ENCODE data around the gene RIC1.

GRCh38 chr9:5825223-5825622, 196.3 kb downstream of the RIC1 start:
- no peak for TF ChIP-seq CTCF (IDR thresholded peaks at IDR 0.05)
- no peak for TF ChIP-seq POLR2AphosphoS5 (IDR thresholded peaks at IDR 0.05)

Data from breast epithelium (tissue), 3 donors.